Esophagus mucosa (tissue), 1 donor: ENCODE measurements around the gene CALHM3. TPM values are rescaled to one million over a fixed set of nuclear protein-coding genes. Genes with fewer than 3 reads are reported as not detected.
"Not testable (repeated sequence)": the region's sequence is repeated elsewhere in the genome, so short reads cannot be mapped to it uniquely, and the experiment has no call there.

Source experiments
- ATAC-seq: fragments of 200-7000 bp; cut with Tn5 transposase; one replicate; pipeline ENCODE4 v1.9.1; 2020
- total RNA-seq: library from RNA; stranded (reverse); gene quantifications from one replicate; pipeline ENCODE4 v1.2.4, GENCODE V29; 2023
- donor health status: DM: yes; HTN: yes; CAD: no.

The CALHM3 gene
- total RNA-seq, 1 donor from 2014 or later, result not detected

GRCh38 chr10:103502849-103503660, 24.0 kb upstream of the CALHM3 start:
- ATAC-seq, result no peak

- ATAC-seq, result no peak
Observed at GRCh38 chr10:103501186-103501585, 22.1 kb upstream of the CALHM3 start.

GRCh38 chr10:103500481-103500880, 21.4 kb upstream of the CALHM3 start:
- no peak for ATAC-seq

- ATAC-seq, result no peak
Observed at GRCh38 chr10:103499881-103500280, 20.8 kb upstream of the CALHM3 start.

- no peak for ATAC-seq
Observed at GRCh38 chr10:103498936-103499638, 20.0 kb upstream of the CALHM3 start.

- ATAC-seq, result no peak
Observed at GRCh38 chr10:103497161-103497915, 18.3 kb upstream of the CALHM3 start.

GRCh38 chr10:103495321-103495720, 16.3 kb upstream of the CALHM3 start:
- no peak for ATAC-seq

- ATAC-seq, result peak; percentile 21
Observed at GRCh38 chr10:103493916-103494877, 15.2 kb upstream of the CALHM3 start.

GRCh38 chr10:103493362-103493915, 14.4 kb upstream of the CALHM3 start, which contains the start of gene NEURL1:
TSS of gene NEURL1 (plus strand) at chr10:103493705. CDS start at chr10:103494388, 683 bp downstream.
- ATAC-seq, result no peak

- no peak for ATAC-seq
Observed at GRCh38 chr10:103492655-103493261, 13.7 kb upstream of the CALHM3 start.

GRCh38 chr10:103491729-103492364, 12.8 kb upstream of the CALHM3 start:
- peak; percentile 48 for ATAC-seq

- ATAC-seq, result no peak
Observed at GRCh38 chr10:103490986-103491314, 11.9 kb upstream of the CALHM3 start.

GRCh38 chr10:103487410-103487708, 8.3 kb upstream of the CALHM3 start:
- no peak for ATAC-seq

GRCh38 chr10:103486635-103487409, 7.8 kb upstream of the CALHM3 start:
- ATAC-seq, result not testable (repeated sequence)

GRCh38 chr10:103481974-103482531, 3.0 kb upstream of the CALHM3 start:
- ATAC-seq, result peak; percentile 54

GRCh38 chr10:103480521-103480920, 1.5 kb upstream of the CALHM3 start:
- peak; percentile 9 for ATAC-seq

GRCh38 chr10:103478671-103479070, 369 bp downstream of the CALHM3 start:
- no peak for ATAC-seq

GRCh38 chr10:103476046-103476768, 2.8 kb downstream of the CALHM3 start:
- no peak for ATAC-seq

GRCh38 chr10:103475437-103475836, 3.6 kb downstream of the CALHM3 start:
- no peak for ATAC-seq
